Activated CD4-positive, CD25-positive, alpha-beta regulatory T cell (primary cell): ENCODE data around the gene NYAP1.
"Not testable (repeated sequence)": the region's sequence is repeated elsewhere in the genome, so short reads cannot be mapped to it uniquely, and the experiment has no call there.

Experiments
- DNase-seq, 4 experiments: peaks; one replicate each; lab custom pipeline; 2025; lab: John Stamatoyannopoulos, UW

NYAP1 gene

DNA sequence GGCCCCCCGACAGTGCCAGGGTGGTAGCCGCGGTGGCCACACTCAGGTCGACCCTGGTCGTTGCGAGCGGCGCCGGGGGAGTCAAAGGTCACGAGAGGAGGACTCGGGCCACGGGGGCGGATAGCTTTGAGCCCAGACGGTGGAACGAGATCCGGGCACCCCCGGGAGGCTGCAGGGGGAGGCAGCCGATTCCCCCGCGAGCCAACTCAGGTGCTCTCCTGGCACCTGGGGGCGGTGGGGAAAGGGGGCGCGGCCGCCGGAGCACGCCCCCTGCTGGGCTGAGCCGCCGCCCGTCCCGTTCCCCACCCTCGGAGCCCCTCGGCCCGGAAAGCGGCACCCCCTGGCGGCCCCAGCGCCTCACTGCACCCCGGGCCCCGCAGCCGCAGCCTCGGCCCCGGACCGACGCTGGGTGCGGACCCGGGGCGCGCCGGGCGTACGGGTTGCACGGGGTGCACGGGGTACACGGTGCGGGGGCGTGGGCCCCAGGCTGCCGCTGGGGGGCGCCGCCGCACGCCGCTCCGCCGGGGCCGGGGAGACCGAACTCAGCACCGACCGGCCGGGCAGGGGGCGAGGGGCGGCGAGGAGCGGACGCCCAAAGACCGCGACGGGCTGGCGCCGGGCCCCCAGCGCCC, 521 bp upstream of the NYAP1 start:
- peak; percentile 64 to 77 (median 74) for DNase-seq

DNA sequence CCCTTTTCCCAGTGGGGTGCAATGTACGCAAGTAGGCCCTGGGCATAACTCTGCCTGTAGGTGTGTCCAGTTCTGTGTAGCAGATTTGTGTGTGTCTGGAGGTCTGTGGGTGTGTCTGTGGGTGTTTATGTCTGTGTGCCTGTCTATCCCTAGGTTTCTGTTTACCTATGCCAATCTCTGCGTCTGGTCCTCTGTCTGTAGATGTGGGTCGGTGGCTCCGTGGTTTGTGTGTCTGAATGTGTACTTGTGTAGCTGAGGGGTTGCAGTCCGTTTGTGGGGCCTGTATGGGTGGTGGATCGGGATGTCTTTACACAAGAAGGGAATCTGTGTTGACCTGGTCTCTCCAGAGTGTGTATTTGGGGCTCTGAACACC, 932 bp downstream of the NYAP1 start:
- DNase-seq: no peak

GRCh38 chr7:100485471-100485876, 1.7 kb downstream of the NYAP1 start:
- no peak for DNase-seq

- no peak for DNase-seq
Observed at GRCh38 chr7:100486111-100486636, 2.4 kb downstream of the NYAP1 start.

DNA sequence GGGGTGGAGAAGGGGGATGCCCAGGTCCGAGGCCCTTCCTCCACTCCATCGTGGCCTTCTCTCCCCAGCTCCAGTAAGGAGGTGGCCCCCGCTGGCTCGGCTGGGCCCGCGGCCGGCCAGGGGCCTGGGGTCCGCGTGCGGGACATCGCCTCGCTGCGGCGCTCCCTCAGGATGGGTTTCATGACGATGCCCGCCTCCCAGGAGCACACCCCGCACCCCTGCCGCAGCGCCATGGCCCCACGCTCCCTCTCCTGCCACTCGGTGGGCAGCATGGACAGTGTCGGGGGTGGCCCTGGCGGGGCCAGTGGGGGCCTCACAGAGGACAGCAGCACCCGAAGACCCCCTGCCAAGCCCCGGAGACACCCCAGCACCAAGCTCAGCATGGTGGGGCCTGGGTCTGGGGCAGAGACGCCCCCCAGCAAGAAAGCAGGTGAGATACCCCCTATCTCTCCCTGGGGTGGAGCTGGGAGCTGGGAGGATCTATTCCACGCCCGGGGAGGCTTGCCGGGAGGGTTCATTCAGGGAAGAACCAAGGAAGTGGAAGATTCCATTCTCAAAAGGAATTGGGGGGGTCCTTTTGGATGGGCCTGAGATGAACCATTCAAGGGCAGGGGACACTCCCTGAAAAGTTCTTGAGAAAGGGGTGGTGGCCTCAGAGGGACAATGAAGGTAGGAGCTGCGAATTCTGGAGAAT, 3.2 kb downstream of the NYAP1 start:
- DNase-seq: no peak

GRCh38 chr7:100488333-100489095, 4.8 kb downstream of the NYAP1 start:
- DNase-seq: no peak

DNA sequence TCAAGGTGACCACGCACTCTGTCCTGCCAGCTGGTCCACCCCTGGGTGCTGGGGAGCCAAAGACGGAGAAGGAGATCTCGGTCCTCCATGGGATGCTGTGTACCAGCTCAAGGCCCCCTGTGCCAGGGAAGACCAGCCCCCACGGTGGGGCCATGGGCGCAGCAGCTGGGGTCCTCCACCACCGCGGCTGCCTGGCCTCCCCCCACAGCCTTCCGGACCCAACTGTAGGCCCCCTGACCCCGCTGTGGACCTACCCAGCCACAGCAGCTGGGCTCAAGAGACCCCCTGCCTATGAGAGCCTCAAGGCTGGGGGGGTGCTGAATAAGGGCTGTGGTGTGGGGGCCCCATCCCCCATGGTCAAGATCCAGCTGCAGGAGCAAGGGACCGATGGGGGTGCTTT, 5.4 kb downstream of the NYAP1 start:
- no peak for DNase-seq

DNA sequence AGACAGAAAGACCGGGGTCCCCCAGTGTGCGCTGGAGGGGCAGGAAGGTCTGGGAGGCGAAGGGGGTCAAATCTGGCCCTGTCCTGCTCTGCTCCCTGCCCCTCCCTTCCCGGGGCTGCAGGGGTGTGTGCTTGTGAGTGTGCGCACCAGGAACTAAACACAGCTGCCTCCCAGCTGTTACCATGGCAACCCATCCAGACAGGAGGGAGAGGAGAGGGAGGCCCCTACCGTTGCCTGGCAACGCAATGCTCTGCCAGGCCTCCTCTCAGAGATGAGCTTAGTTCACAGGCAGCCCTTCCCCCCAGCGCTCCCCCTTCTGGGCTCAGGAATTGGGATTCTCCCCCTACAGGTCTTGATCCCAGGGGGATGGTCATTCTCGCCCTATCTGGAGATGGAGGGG, 6.1 kb downstream of the NYAP1 start:
- no peak for DNase-seq

DNA sequence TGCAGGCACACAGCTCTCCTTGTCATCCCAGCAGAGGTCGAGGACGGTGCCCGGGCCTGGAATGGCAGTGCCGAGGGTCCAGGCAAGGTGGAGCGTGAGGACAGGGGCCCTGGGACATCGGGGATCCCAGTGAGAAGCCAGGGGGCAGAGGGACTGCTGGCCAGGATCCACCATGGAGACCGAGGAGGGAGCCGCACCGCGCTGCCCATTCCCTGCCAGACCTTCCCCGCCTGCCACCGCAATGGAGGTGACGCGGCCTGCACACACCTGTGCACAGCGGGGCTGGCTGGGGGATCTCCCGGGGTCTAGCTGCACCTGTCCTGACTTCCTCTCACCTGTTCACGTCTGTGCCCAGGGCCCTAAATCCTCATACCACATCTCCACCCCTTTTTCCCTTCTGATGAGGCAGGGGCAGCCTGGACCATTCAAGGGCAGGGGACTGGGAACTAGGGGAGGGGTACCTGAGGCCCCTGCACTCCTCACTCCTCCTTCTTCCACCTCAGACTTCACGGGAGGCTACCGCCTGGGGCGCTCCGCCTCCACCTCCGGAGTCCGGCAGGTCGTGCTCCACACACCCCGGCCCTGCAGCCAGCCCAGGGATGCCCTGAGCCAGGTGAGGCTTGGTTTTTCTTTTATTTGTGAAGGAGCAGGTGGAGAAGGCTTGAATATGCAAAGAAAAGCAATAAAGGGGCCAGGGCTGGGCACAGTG, 6.9 kb downstream of the NYAP1 start:
- DNase-seq: no peak

- no peak for DNase-seq
Observed at GRCh38 chr7:100491192-100491578, 7.5 kb downstream of the NYAP1 start.

DNA sequence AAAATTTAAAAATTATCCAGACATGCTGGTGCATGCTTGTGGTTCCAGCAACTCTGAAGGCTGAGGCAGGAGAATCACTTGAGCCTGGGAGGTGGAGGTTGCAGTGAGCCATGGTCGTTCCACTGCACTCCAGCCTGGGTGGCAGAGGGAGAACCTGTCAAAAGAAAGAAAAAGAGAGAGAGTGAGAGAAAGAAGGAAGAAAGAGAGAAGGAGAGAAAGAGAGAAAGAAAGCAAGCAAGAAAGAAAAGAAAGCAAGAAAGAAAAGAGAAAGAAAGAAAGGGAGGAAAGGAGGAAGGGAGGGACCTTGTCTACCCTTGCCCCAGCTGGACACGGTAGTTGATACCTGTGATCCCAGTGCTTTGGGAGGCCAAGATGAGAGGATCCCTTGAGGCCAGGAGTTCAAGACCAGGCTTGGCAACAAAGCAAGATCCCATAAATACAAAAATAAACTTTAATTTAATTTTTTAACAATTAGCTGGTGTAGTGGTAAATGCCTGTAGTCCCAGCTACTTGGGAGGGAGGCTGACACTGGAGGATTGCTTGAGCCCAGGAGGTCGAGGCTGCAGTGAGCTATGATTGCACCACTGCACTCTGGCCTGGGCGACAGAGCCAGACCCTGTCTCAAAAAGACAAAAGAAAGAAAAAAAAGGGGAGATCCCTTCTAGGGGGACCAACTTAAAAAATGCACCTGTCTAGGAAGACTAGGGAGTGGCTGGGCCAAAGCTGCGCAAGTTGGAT, 9.2 kb downstream of the NYAP1 start:
- no peak for DNase-seq

GRCh38 chr7:100493476-100494264, 9.9 kb downstream of the NYAP1 start:
- peak in 3 of 4 experiments; percentile 30 to 45 (median 40) for DNase-seq

DNA sequence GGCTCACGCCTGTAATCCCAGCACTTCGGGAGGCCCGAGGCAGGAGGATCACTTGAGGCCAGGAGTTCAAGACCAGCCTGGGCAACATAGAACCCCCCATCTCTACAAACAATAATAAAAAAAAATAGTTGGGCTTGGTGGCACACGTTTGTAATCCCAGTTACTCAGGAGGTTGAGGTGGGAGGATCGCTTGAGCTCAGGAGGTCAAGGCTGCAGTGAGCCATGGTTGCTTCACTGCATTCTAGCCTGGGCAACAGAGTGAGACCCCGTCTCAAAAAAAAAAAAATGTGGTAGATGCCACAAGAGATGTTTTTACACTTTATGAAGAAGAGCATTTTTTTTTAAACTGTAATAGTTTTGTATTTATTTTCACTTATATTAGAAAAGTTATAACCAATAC, 12.8 kb downstream of the NYAP1 start:
- DNase-seq: no peak

GRCh38 chr7:100500743-100501142, 17.0 kb downstream of the NYAP1 start:
- not testable (repeated sequence) for DNase-seq

DNA sequence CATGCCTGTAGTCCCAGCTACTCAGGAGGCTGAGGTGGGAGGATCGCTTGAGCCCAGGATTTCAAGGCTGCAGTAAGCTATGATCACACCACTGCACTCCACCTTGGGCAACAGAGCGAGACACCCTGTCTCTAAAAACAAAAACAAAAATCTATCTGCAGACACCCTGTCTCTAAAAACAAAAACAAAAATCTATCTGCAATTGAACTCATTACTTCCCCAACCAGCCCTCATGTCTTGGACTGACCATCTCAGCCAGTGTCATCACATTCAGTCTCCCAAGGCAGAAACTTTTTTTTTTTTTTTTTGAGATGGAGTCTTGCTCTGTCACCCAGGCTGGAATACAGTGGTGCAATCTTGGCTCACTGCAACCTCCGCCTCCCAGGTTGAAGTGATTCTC, 20.3 kb downstream of the NYAP1 start:
- DNase-seq: not testable (repeated sequence)

DNA sequence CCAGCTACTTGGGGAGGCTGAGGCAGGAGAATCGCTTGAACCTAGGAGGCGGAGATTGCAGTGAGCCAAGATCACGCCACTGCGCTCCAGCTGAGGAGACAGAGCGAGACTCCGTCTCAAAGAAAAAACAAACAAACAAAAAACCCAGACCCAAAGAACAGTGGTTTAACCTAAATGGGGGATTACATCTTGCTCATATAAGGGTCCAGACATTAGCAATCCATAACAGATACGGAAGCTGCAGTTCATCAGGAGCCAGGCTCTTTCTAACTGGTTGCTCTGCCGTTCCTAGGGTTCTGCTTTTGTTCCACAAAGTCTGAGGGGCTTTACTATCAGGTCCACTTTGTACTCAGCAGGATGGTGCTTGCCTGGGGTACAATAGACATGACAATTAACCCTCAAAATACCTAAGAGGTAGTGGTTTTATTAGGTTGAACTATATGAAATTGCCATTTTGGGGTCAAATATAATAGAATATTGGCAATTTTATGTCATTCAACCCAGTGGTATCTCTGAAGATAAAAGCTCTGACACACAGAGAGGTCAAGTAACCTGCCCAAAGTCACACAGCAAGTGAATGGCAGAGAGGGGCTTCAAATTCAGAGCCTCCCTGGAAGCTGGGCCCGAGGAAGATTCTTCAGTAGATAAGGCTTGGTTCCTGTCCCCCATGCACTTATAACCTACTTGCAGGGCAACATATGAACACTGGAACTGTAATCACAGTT, 21.3 kb downstream of the NYAP1 start:
- no peak for DNase-seq

GRCh38 chr7:100506356-100506923, 22.7 kb downstream of the NYAP1 start:
- no peak for DNase-seq

- no peak for DNase-seq
Observed at GRCh38 chr7:100509231-100509630, 25.5 kb downstream of the NYAP1 start.

DNA sequence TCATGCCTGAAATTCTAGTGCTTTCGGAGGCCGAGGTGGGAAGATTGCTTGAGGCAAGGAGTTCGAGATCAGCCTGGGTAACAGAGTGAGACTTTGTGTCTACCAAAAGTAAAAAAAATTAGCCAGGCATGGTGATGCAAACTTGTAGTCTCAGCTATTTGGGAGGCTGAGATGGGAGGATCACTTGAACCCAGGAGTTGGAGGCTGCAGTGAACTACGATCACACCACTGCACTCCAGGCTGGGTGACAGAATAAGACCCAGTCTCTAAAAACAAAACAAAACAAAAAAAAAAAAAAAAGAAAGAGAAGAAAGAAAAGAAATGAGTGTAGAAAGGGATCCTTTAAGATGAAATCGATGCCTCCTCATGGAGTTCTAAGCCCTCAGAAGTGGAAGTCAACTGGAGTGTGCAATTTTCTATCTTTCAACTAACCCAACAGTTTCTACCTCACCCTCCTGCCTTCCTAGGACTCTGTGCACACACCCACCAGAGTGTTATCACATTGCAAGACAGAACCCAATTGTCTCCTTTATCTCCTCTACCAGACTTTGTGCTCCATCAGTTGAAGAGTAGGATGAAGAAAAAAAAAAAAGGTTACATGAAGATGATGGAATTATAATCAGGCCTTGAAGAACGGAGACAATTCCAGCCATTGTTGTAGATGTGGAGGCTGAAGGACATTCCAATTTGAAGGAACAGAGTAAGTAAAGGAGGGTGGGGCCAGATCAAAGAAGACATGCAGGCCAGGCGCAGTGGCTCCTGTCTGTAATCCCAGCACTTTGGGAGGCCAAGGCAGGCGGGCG, 26.9 kb downstream of the NYAP1 start:
- DNase-seq: no peak
